Endothelial cell of umbilical vein (primary cell): ENCODE measurements around the gene STON2. TPM values are rescaled to one million over a fixed set of nuclear protein-coding genes. Genes with fewer than 3 reads are reported as not detected.

Experiments
- BruUV-seq: library from RNA; stranded (reverse); fragments of 400-500 nt; replicated peaks from 2 replicates; lab custom pipeline; 2021; lab: Mats Ljungman, UMichigan
- CTCF ChIA-PET: fragments of 300-600, 350-600 bp; sonication (Branson Sonifier 250); formaldehyde crosslinking; loops from one replicate; lab custom pipeline; 2021; ENCODE audit warnings: antibody characterized with exemption, inconsistent platforms; lab: Charles Lee
- POLR2A ChIA-PET: fragments of 300-600, 350-600 bp; sonication (Branson Sonifier 250); formaldehyde crosslinking; loops from one replicate; lab custom pipeline; 2021; ENCODE audit warnings: antibody characterized with exemption, inconsistent platforms; lab: Charles Lee
- DNase-seq: peaks from one replicate; pipeline ENCODE4 v3.0.0-alpha.2; 2011; ENCODE audit warnings: low read depth, low spot score
- FAIRE-seq: peaks from 2 replicates; lab custom pipeline; 2011; peaks lifted over from hg19 to GRCh38; lab: Jason Lieb, UNC
- H2AFZ ChIP-seq: 2 replicates; pipeline ENCODE4 v1.6.0; 2012; ENCODE audit warnings: low read depth, low read length, control low read depth, inconsistent platforms
- H3K27ac ChIP-seq: 2 replicates; pipeline ENCODE4 v1.5.1; 2011; ENCODE audit warnings: low read depth, mild to moderate bottlenecking, control low read depth, low read length, moderate library complexity; ENCODE audit not compliant: insufficient read depth
- H3K27me3 ChIP-seq, 2 experiments: 2 replicates each; pipeline versions ENCODE4 v1.6.0 to v1.6.1; 2011; ENCODE audit warnings: low read length in 2 of 2, mixed read lengths in 1 of 2; ENCODE audit not compliant: control insufficient read depth in 2 of 2, insufficient read depth in 2 of 2
- H3K36me3 ChIP-seq, 2 experiments: 2 replicates in 1 of 2; 3 replicates in 1 of 2; pipeline ENCODE4 v1.5.1; 2011; ENCODE audit warnings: low read length in 2 of 2, mild to moderate bottlenecking in 1 of 2, moderate library complexity in 1 of 2; ENCODE audit not compliant: control insufficient read depth in 2 of 2, insufficient read depth in 2 of 2; ENCODE audit errors: extremely low read depth in 1 of 2
- H3K4me1 ChIP-seq: 3 replicates; pipeline ENCODE4 v1.5.1; 2011; ENCODE audit warnings: mild to moderate bottlenecking, low read length; ENCODE audit not compliant: control insufficient read depth, insufficient read depth; ENCODE audit errors: extremely low read depth
- H3K4me2 ChIP-seq: 2 replicates; pipeline ENCODE4 v1.6.1; 2011; ENCODE audit warnings: low read length, control low read depth, mixed read lengths; ENCODE audit not compliant: insufficient read depth
- H3K4me3 ChIP-seq, 3 experiments: fragments of 200-600 bp in 1 of 3; sonication (generic), shearing (Covaris generic) in 1 of 3; replicated peaks in 1 of 3; 2 replicates each; pipeline ENCODE4 v1.5.1; 2011 to 2016; ENCODE audit warnings: control low read depth in 3 of 3, low read length in 3 of 3, mild to moderate bottlenecking in 2 of 3, inconsistent platforms in 1 of 3, low read depth in 1 of 3, moderate library complexity in 1 of 3; ENCODE audit not compliant: insufficient read depth in 1 of 3
- H3K79me2 ChIP-seq: 2 replicates; pipeline ENCODE4 v1.6.0; 2012; ENCODE audit warnings: low read length, inconsistent platforms; ENCODE audit not compliant: control insufficient read depth, insufficient read depth
- H3K9ac ChIP-seq: replicated peaks from 2 replicates; pipeline ENCODE3; 2011; ENCODE audit warnings: low read length, control low read depth; ENCODE audit not compliant: insufficient read depth; ENCODE audit errors: extremely low read depth
- H3K9me1 ChIP-seq: replicated peaks from 3 replicates; pipeline ENCODE4 v1.6.0; 2011; ENCODE audit warnings: mild to moderate bottlenecking, low read length; ENCODE audit not compliant: control insufficient read depth, insufficient read depth; ENCODE audit errors: extremely low read depth
- H3K9me3 ChIP-seq: replicated peaks from 2 replicates; pipeline ENCODE4 v1.5.1; 2012; ENCODE audit warnings: low read length, inconsistent platforms; ENCODE audit not compliant: control insufficient read depth, insufficient read depth
- H4K20me1 ChIP-seq: replicated peaks from 2 replicates; pipeline ENCODE3; 2011; ENCODE audit warnings: mild to moderate bottlenecking, low read length; ENCODE audit not compliant: control insufficient read depth, insufficient read depth; ENCODE audit errors: extremely low read depth
- CTCF ChIP-seq, 2 donors: IDR thresholded peaks; 1 replicate in 1 of 2; 2 replicates in 1 of 2; pipeline ENCODE4 v1.5.1; 2011; ENCODE audit warnings: low read length in 2 of 2, mild to moderate bottlenecking in 2 of 2, moderate library complexity in 2 of 2, control low read depth in 1 of 2, inconsistent platforms in 1 of 2, low read depth in 1 of 2; ENCODE audit not compliant: insufficient read depth in 1 of 2; ENCODE audit errors: extremely low read depth in 1 of 2
- EZH2 ChIP-seq: IDR thresholded peaks from 2 replicates; pipeline ENCODE4 v1.6.1; 2012; ENCODE audit warnings: borderline replicate concordance, low read depth, mild to moderate bottlenecking, moderate library complexity, low read length, inconsistent platforms; ENCODE audit not compliant: severe bottlenecking
- FOS ChIP-seq: IDR thresholded peaks from 2 replicates; pipeline ENCODE4 v1.6.1; 2011; ENCODE audit warnings: mild to moderate bottlenecking, low read length, moderate library complexity, borderline replicate concordance; ENCODE audit not compliant: insufficient read depth
- GATA2 ChIP-seq: IDR thresholded peaks from 2 replicates; pipeline ENCODE4 v1.7.0; 2011; ENCODE audit warnings: low read depth, mild to moderate bottlenecking, moderate library complexity, mixed read lengths, low read length; ENCODE audit not compliant: insufficient read length, insufficient read depth
- JUN ChIP-seq: IDR thresholded peaks from 2 replicates; pipeline ENCODE4 v1.6.1; 2011; ENCODE audit warnings: borderline replicate concordance, low read depth; ENCODE audit not compliant: insufficient read length, insufficient read depth
- MAX ChIP-seq: IDR thresholded peaks from 2 replicates; pipeline ENCODE4 v1.6.1; 2011; ENCODE audit not compliant: insufficient read depth, insufficient read length
- MYC ChIP-seq: IDR thresholded peaks from one replicate; pipeline ENCODE4 v1.6.1; 2011; ENCODE audit warnings: mild to moderate bottlenecking, low read depth, low read length
- POLR2A ChIP-seq: IDR thresholded peaks from 2 replicates; pipeline ENCODE4 v1.6.1; 2012; ENCODE audit warnings: low read depth, mild to moderate bottlenecking, control low read depth, low read length
- POLR2AphosphoS5 ChIP-seq: IDR thresholded peaks from 2 replicates; pipeline ENCODE4 v1.6.1; 2012; ENCODE audit warnings: low read depth, mild to moderate bottlenecking, control low read depth, low read length, moderate library complexity; ENCODE audit not compliant: insufficient read depth
- dilution Hi-C: fragments of 300-500 bp; cut with MboI; formaldehyde crosslinking; loops from one replicate; pipeline ENCODE4 v1.15.0; 2019; ENCODE audit warnings: low sequenced_read_pairs; ENCODE audit not compliant: extremely low pct_ligation_motif_present
- intact Hi-C: fragments of 100-400 bp; cut with micrococcal nuclease; formaldehyde crosslinking; loops from one replicate; pipeline ENCODE4 v1.10.0; 2022
- polyA plus RNA-seq, 4 experiments: library from polyadenylated mRNA; depleted of rRNA in 3 of 4; stranded (reverse) in 3 of 4; unstranded in 1 of 4; fragments of >200 nt; gene quantifications; 2 replicates each; pipeline versions ENCODE4 v1.2.1 to v1.2.3, GENCODE V29; 2011 to 2012; ENCODE audit warnings: missing spikeins in 1 of 4
- total RNA-seq: library from RNA; stranded (reverse); gene quantifications from 2 replicates; pipeline ENCODE4 v1.2.3, GENCODE V29; 2021

Gene STON2
- total and polyA plus RNA-seq, 2 donors (not counting 3 experiments of a cell fraction or from before 2014, with no cell fraction given): not detected

- H3K4me3 ChIP-seq: no peak overlapping the region
- no peak for TF ChIP-seq MAX
- TF ChIP-seq MYC: no peak
- no peak for TF ChIP-seq CTCF (IDR thresholded peaks at IDR 0.05; ENCODE audit: extremely low read depth in 1 of 2, insufficient read depth in 1 of 2, low read depth in 1 of 2, low read length in 2 of 2)
- no peak for TF ChIP-seq POLR2AphosphoS5
- no peak for TF ChIP-seq JUN
- TF ChIP-seq POLR2A: no peak
- no peak for TF ChIP-seq FOS
- no peak for TF ChIP-seq GATA2
- TF ChIP-seq EZH2: no peak
These were observed 55.5 kb downstream of the STON2 start for GRCh38 chr14:81344481-81345160.

More at GRCh38 chr14:81344481-81345160, 55.5 kb downstream of the STON2 start:
- no peak overlapping the region for H3K4me2 ChIP-seq
- FAIRE-seq (no peak), DNase-seq (no peak)
- dilution Hi-C loops: no loop called here
- H3K4me1 ChIP-seq: no peaks in the 10 kb centered on the region
- no peak overlapping the region for H2AFZ ChIP-seq
- no peaks in the 10 kb centered on the region for H3K9me3 ChIP-seq
- intact Hi-C loops: no loop called here
- POLR2A ChIA-PET: no interaction called here
- CTCF ChIA-PET: no interaction called here
- H4K20me1 ChIP-seq: no peaks in the 10 kb centered on the region
- no peak overlapping the region for H3K9ac ChIP-seq
- H3K79me2 ChIP-seq: no peaks in the 10 kb centered on the region
- BruUV-seq: no TSS peak
- H3K27ac ChIP-seq: no peak overlapping the region
- H3K36me3 ChIP-seq: no peaks in the 10 kb centered on the region
- H3K27me3 ChIP-seq: no peaks in the 10 kb centered on the region
- no peaks in the 10 kb centered on the region for H3K9me1 ChIP-seq
